ENCODE results near the gene ARHGEF12. TPM values are rescaled to one million over a fixed set of nuclear protein-coding genes. Genes with fewer than 3 reads are reported as not detected.
"Not testable (repeated sequence)": the region's sequence is repeated elsewhere in the genome, so short reads cannot be mapped to it uniquely, and the experiment has no call there.

ARHGEF12 gene
- total and polyA plus RNA-seq, 10 of the 15 experiments (the other 5 are each of a cell fraction or from before 2014, with no cell fraction given): 2.7 to 40.8 (median 20.9) TPM

DNA sequence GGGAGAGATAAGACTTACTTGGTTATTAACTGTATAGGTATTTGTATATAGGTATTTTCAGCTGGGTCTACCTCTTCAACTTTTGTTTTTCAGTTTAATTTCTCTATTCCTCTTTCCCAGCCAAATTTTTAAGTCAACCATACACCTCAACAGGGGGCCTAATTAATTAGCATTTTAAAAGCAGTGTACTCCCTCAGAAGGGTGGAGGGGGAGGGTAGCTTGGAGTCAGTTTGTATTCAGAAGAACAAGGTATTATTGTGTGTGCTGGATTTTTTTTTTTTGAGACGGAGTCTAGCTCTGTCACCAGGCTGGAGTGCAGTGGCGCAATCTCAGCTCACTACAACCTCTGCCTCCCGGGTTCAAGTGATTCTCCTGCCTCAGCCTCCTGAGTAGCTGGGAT lies 167.3 kb downstream of the ARHGEF12 start:
- DNase-seq (ENCODE audit: low read depth, low spot score); H3K79me2 ChIP-seq (ENCODE audit: control insufficient read depth, insufficient read depth, low read length); FAIRE-seq; H2AFZ ChIP-seq (ENCODE audit: control insufficient read depth, low read depth, low read length); BruUV-seq (replicated peaks); H3K9ac ChIP-seq (ENCODE audit: control insufficient read depth, insufficient read depth, low read length); H3K4me3 ChIP-seq; in situ Hi-C loops (cut with MboI); H3K27ac ChIP-seq (ENCODE audit: control insufficient read depth, insufficient read depth); H4K20me1 ChIP-seq (ENCODE audit: control insufficient read depth, insufficient read depth); H3K9me3 ChIP-seq (replicated peaks; ENCODE audit: control insufficient read depth, insufficient read depth, low read length); H3K27me3 ChIP-seq (replicated peaks in 1 of 2; ENCODE audit: control insufficient read depth in 2 of 2, insufficient read depth in 2 of 2, low read length in 1 of 2); H3K36me3 ChIP-seq (ENCODE audit: control insufficient read depth in 2 of 2, insufficient read depth in 2 of 2, low read length in 1 of 2): not testable (repeated sequence)
- H3K4me1 ChIP-seq (ENCODE audit: control insufficient read depth, insufficient read depth, low read length): peaks cover 20% of the 10 kb centered on the region
- 49% methylated on average over 3 of the region's 3 CpGs for WGBS (ENCODE audit: insufficient coverage, insufficient replicate concordance, low lambda C conversion rate, missing lambda C conversion rate)
- intact Hi-C loops (cut with micrococcal nuclease; ENCODE audit: unreplicated experiment): loop anchor here (5.0 kb wide), 1 partner anchor 166 kb away; the partner anchor contains the start of gene ARHGEF12
- ChIA-PET CTCF (interaction anchor here (1.7 to 5.2 kb wide), 3 partner anchors 7 to 168 kb away, joined by 4 to 40 read pairs (median 16); partner anchors contain the start of genes ARHGEF12 and GRIK4), RAD21 (ENCODE audit: unreplicated experiment) (interaction anchor here (1.0 to 1.4 kb wide), 2 partner anchors 109 to 424 kb away, joined by 3 read pairs; no protein-coding TSS in a partner anchor), SMC1A (ENCODE audit: uncharacterized antibody, unreplicated experiment) (interaction anchor here (0.7 to 2.2 kb wide), 3 partner anchors 177 to 299 kb away, joined by 3 to 5 read pairs (median 4); no protein-coding TSS in a partner anchor), POLR2A (interaction anchor here (0.7 kb wide), 1 partner anchor 9 kb away, joined by 3 read pairs; no protein-coding TSS in a partner anchor)
- peak; percentile 3; the same call in 2 of the 3 replicates for ATAC-seq
- peak; percentile 13; the same call in 1 of the 2 replicates for TF ChIP-seq SPI1 (IDR thresholded peaks at IDR 0.05; ENCODE audit: borderline replicate concordance, insufficient read depth, low read depth, low read length)
- peak overlapping the region; percentile 15 for H3K4me2 ChIP-seq (ENCODE audit: control insufficient read depth, insufficient read depth)

- Histone ChIP-seq H3K4me3 (no peak overlapping the region), H3K4me1 (ENCODE audit: control insufficient read depth, insufficient read depth, low read length) (peaks cover 7% of the 10 kb centered on the region), H3K27ac (ENCODE audit: control insufficient read depth, insufficient read depth) (no peak overlapping the region), H3K79me2 (ENCODE audit: control insufficient read depth, insufficient read depth, low read length) (no peaks in the 10 kb centered on the region), H3K9me3 (replicated peaks; ENCODE audit: control insufficient read depth, insufficient read depth, low read length) (no peaks in the 10 kb centered on the region), H4K20me1 (ENCODE audit: control insufficient read depth, insufficient read depth) (no peaks in the 10 kb centered on the region), H3K36me3 (ENCODE audit: control insufficient read depth in 2 of 2, insufficient read depth in 2 of 2, low read length in 1 of 2) (no peaks in the 10 kb centered on the region), H3K4me2 (ENCODE audit: control insufficient read depth, insufficient read depth) (no peak overlapping the region), H3K9ac (ENCODE audit: control insufficient read depth, insufficient read depth, low read length) (no peak overlapping the region), H3K27me3 (replicated peaks in 1 of 2; ENCODE audit: control insufficient read depth in 2 of 2, insufficient read depth in 2 of 2, low read length in 1 of 2) (no peaks in the 10 kb centered on the region; a peak in 1 of 4 replicates), H2AFZ (ENCODE audit: control insufficient read depth, low read depth, low read length) (no peak overlapping the region)
- TF ChIP-seq NFYA (IDR thresholded peaks at IDR 0.05; ENCODE audit: borderline replicate concordance, low read depth, low read length) (no peak), GATAD2B (conservative IDR thresholded peaks at IDR 0.05; ENCODE audit: low read depth) (no peak), CHD4 (IDR thresholded peaks at IDR 0.05) (no peak), KLF5 (IDR thresholded peaks at IDR 0.05; ENCODE audit: partially characterized antibody) (no peak), BHLHE40 (IDR thresholded peaks at IDR 0.05; ENCODE audit: borderline replicate concordance in 1 of 2, low read depth in 2 of 2, low read length in 1 of 2) (no peak), SMARCA5 (IDR thresholded peaks at IDR 0.05) (no peak), MYC (IDR thresholded peaks at IDR 0.05; ENCODE audit: insufficient read depth, insufficient read length, insufficient replicate concordance, low read length, severe bottlenecking) (no peak), SMAD1 (IDR thresholded peaks at IDR 0.05; ENCODE audit: low read depth, partially characterized antibody) (no peak), BCL11A (IDR thresholded peaks at IDR 0.05; ENCODE audit: low read depth, low read length) (no peak), RUNX3 (IDR thresholded peaks at IDR 0.05; ENCODE audit: low read length) (no peak), CEBPB (IDR thresholded peaks at IDR 0.05; ENCODE audit: borderline replicate concordance in 1 of 2, low read depth in 2 of 2, low read length in 2 of 2) (no peak), MEF2B (IDR thresholded peaks at IDR 0.05; ENCODE audit: partially characterized antibody, poor library complexity, severe bottlenecking) (no peak), FOS (IDR thresholded peaks at IDR 0.05; ENCODE audit: borderline replicate concordance, extremely low read depth, insufficient read length) (no peak), KAT2A (conservative IDR thresholded peaks at IDR 0.05; ENCODE audit: control insufficient read depth, low read depth, low read length) (no peak), TCF3 (IDR thresholded peaks at IDR 0.05; ENCODE audit: borderline replicate concordance, insufficient read depth, low read depth, low read length) (no peak)
- in situ Hi-C loops (cut with MboI): no loop called here
- POLR2A ChIA-PET: no interaction called here
- RAD21 ChIA-PET (ENCODE audit: unreplicated experiment): interaction anchor here (1.0 to 1.1 kb wide), 2 partner anchors 80 to 179 kb away, joined by 3 to 5 read pairs; no protein-coding TSS in a partner anchor
- intact Hi-C loops (cut with micrococcal nuclease; ENCODE audit: unreplicated experiment): no loop called here
- ATAC-seq (no peak), FAIRE-seq (no peak), DNase-seq (ENCODE audit: low read depth, low spot score) (no peak)
- CTCF ChIA-PET: interaction anchor here (1.5 to 8.9 kb wide), 3 partner anchors 171 to 423 kb away, joined by 6 to 95 read pairs (median 11); no protein-coding TSS in a partner anchor
- BruUV-seq (replicated peaks): no TSS peak
- SMC1A ChIA-PET (ENCODE audit: uncharacterized antibody, unreplicated experiment): interaction anchor here (0.9 to 2.6 kb wide), 5 partner anchors 57 to 202 kb away, joined by 3 to 10 read pairs (median 4); no protein-coding TSS in a partner anchor
- WGBS (ENCODE audit: insufficient coverage, insufficient replicate concordance, low lambda C conversion rate, missing lambda C conversion rate): 48% methylated on average over 7 of the region's 7 CpGs
These were observed 169.7 kb downstream of the ARHGEF12 start for GRCh38 chr11:120505801-120506425.
